Measurements from ENCODE around the gene DNMBP. TPM values are rescaled to one million over a fixed set of nuclear protein-coding genes. Genes with fewer than 3 reads are reported as not detected.

DNMBP gene
- total and polyA plus RNA-seq, 2 donors (not counting 3 experiments of a cell fraction or from before 2014, with no cell fraction given): 32.0 to 53.4 TPM

DNA sequence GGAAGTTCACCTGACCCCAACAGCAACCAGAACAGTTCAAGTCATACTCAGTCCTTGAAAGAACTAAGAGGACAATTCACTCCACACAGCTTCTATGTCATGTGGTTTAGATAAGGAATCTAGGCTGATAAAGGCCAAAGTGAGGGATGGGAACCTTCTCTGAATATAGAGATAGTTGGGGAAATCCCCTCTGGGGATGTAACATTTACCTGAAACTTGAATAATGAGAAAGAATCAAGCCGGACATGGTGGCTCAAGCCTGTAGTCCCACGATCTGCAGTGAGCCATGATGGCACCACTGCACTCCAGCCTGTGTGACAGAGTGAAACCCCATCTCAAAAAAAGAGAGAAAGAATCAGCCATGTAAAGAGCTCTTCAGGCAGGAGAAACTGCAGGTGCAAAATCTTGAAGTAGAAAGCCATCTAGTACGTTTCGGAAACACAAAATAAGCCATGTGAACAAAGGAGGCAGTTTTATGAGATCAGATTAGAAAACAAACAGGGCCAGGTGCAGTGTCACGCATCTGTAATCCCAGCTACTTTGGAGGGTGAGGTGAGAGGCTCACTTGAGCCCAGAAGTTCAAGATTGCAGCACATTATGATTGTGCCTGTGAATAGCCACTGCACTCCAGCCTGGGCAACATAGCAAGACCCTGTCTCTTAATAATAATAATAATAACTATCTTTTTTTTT lies 4.5 kb upstream of the DNMBP start:
- H3K27ac ChIP-seq (ENCODE audit: insufficient read depth, low read depth, low read length): no peak overlapping the region
- H3K9me3 ChIP-seq (replicated peaks; ENCODE audit: control insufficient read depth, insufficient read depth, low read length): no peaks in the 10 kb centered on the region
- H3K36me3 ChIP-seq (ENCODE audit: control insufficient read depth in 2 of 2, extremely low read depth in 1 of 2, insufficient read depth in 2 of 2, low read length in 2 of 2): no peaks in the 10 kb centered on the region
- CTCF ChIA-PET: interaction anchor here (2.0 kb wide), 1 partner anchor 32 kb away, joined by 8 read pairs; no protein-coding TSS in a partner anchor
- no peak for FAIRE-seq
- H3K79me2 ChIP-seq (ENCODE audit: control insufficient read depth, insufficient read depth, low read length): peaks cover 3% of the 10 kb centered on the region
- BruUV-seq (replicated peaks): no TSS peak
- H4K20me1 ChIP-seq (replicated peaks; ENCODE audit: control insufficient read depth, extremely low read depth, insufficient read depth, low read length): no peaks in the 10 kb centered on the region
- intact Hi-C loops (cut with micrococcal nuclease) (no loop called here), dilution Hi-C loops (cut with MboI; ENCODE audit: extremely low pct_ligation_motif_present, low sequenced_read_pairs) (no loop called here)
- no peak for DNase-seq (ENCODE audit: low read depth, low spot score)
- POLR2A ChIA-PET: no interaction called here
- TF ChIP-seq FOS (IDR thresholded peaks at IDR 0.05; ENCODE audit: borderline replicate concordance, insufficient read depth, low read length): no peak
- no peak for TF ChIP-seq JUN (IDR thresholded peaks at IDR 0.05; ENCODE audit: borderline replicate concordance, insufficient read depth, insufficient read length, low read depth)
- TF ChIP-seq, protein P1, sequence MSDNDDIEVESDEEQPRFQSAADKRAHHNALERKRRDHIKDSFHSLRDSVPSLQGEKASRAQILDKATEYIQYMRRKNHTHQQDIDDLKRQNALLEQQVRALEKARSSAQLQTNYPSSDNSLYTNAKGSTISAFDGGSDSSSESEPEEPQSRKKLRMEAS (IDR thresholded peaks at IDR 0.05; ENCODE audit: insufficient read depth, insufficient read length): no peak
- no peak for TF ChIP-seq GATA2 (IDR thresholded peaks at IDR 0.05; ENCODE audit: insufficient read depth, insufficient read length, low read depth, low read length)
- no peak for TF ChIP-seq POLR2A (IDR thresholded peaks at IDR 0.05; ENCODE audit: low read depth, low read length)
- H3K4me2 ChIP-seq (ENCODE audit: insufficient read depth, low read length): no peak overlapping the region
- H3K4me3 ChIP-seq (replicated peaks in 1 of 3; ENCODE audit: insufficient read depth in 1 of 3, low read depth in 1 of 3, low read length in 3 of 3): no peak overlapping the region
- H3K4me1 ChIP-seq (ENCODE audit: control insufficient read depth, extremely low read depth, insufficient read depth, low read length): peaks cover 5% of the 10 kb centered on the region
- no peak overlapping the region for H3K9ac ChIP-seq (replicated peaks; ENCODE audit: extremely low read depth, insufficient read depth, low read length)
- H2AFZ ChIP-seq (ENCODE audit: low read depth, low read length): no peak overlapping the region
- H3K27me3 ChIP-seq (ENCODE audit: control insufficient read depth in 2 of 2, insufficient read depth in 2 of 2, low read length in 2 of 2): no peaks in the 10 kb centered on the region
- H3K9me1 ChIP-seq (replicated peaks; ENCODE audit: control insufficient read depth, extremely low read depth, insufficient read depth, low read length): no peaks in the 10 kb centered on the region

DNA sequence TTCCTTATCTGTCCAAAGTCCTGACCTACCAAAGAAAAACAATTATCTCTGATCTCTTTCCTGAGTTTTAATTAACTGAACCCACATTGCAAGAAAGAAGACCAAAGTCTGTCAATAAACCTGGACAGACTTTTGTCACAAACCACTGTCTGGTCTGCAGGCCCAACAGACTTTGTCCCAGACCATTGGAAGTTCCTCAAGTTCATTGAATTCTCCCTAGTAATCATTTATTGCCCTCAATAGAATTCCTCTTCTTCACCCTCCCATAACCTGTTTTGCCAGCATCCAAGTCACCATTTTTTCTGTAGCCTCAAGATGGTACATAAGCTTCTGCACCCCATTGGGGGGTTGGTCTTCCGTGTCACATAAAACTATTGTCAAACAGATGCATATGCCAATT lies 3.9 kb upstream of the DNMBP start:
- no peaks in the 10 kb centered on the region for H3K9me3 ChIP-seq (replicated peaks; ENCODE audit: control insufficient read depth, insufficient read depth, low read length)
- peaks cover 9% of the 10 kb centered on the region for H3K79me2 ChIP-seq (ENCODE audit: control insufficient read depth, insufficient read depth, low read length)
- H3K9ac ChIP-seq (replicated peaks; ENCODE audit: extremely low read depth, insufficient read depth, low read length): no peak overlapping the region
- CTCF ChIA-PET: interaction anchor here (2.0 kb wide), 1 partner anchor 32 kb away, joined by 8 read pairs; no protein-coding TSS in a partner anchor
- H3K4me3 ChIP-seq (replicated peaks in 1 of 3; ENCODE audit: insufficient read depth in 1 of 3, low read depth in 1 of 3, low read length in 3 of 3): no peak overlapping the region
- BruUV-seq (replicated peaks): no TSS peak
- TF ChIP-seq EZH2 (IDR thresholded peaks at IDR 0.05; ENCODE audit: borderline replicate concordance, low read depth, low read length, severe bottlenecking) (no peak), JUN (IDR thresholded peaks at IDR 0.05; ENCODE audit: borderline replicate concordance, insufficient read depth, insufficient read length, low read depth) (no peak), POLR2AphosphoS5 (IDR thresholded peaks at IDR 0.05; ENCODE audit: insufficient read depth, low read depth, low read length) (no peak), FOS (IDR thresholded peaks at IDR 0.05; ENCODE audit: borderline replicate concordance, insufficient read depth, low read length) (no peak), MYC (IDR thresholded peaks at IDR 0.05; ENCODE audit: low read depth, low read length) (no peak), GATA2 (IDR thresholded peaks at IDR 0.05; ENCODE audit: insufficient read depth, insufficient read length, low read depth, low read length) (no peak), POLR2A (IDR thresholded peaks at IDR 0.05; ENCODE audit: low read depth, low read length) (no peak)
- TF ChIP-seq, protein P2, sequence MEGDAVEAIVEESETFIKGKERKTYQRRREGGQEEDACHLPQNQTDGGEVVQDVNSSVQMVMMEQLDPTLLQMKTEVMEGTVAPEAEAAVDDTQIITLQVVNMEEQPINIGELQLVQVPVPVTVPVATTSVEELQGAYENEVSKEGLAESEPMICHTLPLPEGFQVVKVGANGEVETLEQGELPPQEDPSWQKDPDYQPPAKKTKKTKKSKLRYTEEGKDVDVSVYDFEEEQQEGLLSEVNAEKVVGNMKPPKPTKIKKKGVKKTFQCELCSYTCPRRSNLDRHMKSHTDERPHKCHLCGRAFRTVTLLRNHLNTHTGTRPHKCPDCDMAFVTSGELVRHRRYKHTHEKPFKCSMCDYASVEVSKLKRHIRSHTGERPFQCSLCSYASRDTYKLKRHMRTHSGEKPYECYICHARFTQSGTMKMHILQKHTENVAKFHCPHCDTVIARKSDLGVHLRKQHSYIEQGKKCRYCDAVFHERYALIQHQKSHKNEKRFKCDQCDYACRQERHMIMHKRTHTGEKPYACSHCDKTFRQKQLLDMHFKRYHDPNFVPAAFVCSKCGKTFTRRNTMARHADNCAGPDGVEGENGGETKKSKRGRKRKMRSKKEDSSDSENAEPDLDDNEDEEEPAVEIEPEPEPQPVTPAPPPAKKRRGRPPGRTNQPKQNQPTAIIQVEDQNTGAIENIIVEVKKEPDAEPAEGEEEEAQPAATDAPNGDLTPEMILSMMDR (IDR thresholded peaks at IDR 0.05; ENCODE audit: extremely low read depth in 1 of 2, insufficient read depth in 1 of 2, low read depth in 1 of 2, low read length in 2 of 2): no peak
- no peaks in the 10 kb centered on the region for H4K20me1 ChIP-seq (replicated peaks; ENCODE audit: control insufficient read depth, extremely low read depth, insufficient read depth, low read length)
- DNase-seq (ENCODE audit: low read depth, low spot score): no peak
- POLR2A ChIA-PET: no interaction called here
- peaks cover 5% of the 10 kb centered on the region for H3K4me1 ChIP-seq (ENCODE audit: control insufficient read depth, extremely low read depth, insufficient read depth, low read length)
- FAIRE-seq: no peak
- dilution Hi-C loops (cut with MboI; ENCODE audit: extremely low pct_ligation_motif_present, low sequenced_read_pairs): no loop called here
- no peak overlapping the region for H3K4me2 ChIP-seq (ENCODE audit: insufficient read depth, low read length)
- H3K9me1 ChIP-seq (replicated peaks; ENCODE audit: control insufficient read depth, extremely low read depth, insufficient read depth, low read length): no peaks in the 10 kb centered on the region
- no peaks in the 10 kb centered on the region for H3K36me3 ChIP-seq (ENCODE audit: control insufficient read depth in 2 of 2, extremely low read depth in 1 of 2, insufficient read depth in 2 of 2, low read length in 2 of 2)
- H2AFZ ChIP-seq (ENCODE audit: low read depth, low read length): no peak overlapping the region
- intact Hi-C loops (cut with micrococcal nuclease): no loop called here
- H3K27ac ChIP-seq (ENCODE audit: insufficient read depth, low read depth, low read length): no peak overlapping the region
- no peaks in the 10 kb centered on the region for H3K27me3 ChIP-seq (ENCODE audit: control insufficient read depth in 2 of 2, insufficient read depth in 2 of 2, low read length in 2 of 2)

Data from endothelial cell of umbilical vein (primary cell).